Left renal pelvis (tissue), 4 donors: ENCODE data around the gene KCND1. TPM values are rescaled to one million over a fixed set of nuclear protein-coding genes. Genes with fewer than 3 reads are reported as not detected.
"Not testable (repeated sequence)": the region's sequence is repeated elsewhere in the genome, so short reads cannot be mapped to it uniquely, and the experiment has no call there.

Source experiments
- DNase-seq, 4 donors: peaks; one replicate each; pipeline ENCODE4 v3.0.0-alpha.2; 2013; ENCODE audit warnings: low read depth in 4 of 4, low spot score in 3 of 4
- polyA plus RNA-seq, 4 donors: library from polyadenylated mRNA; unstranded; fragments of 120-200 nt; gene quantifications; one replicate each; pipeline ENCODE4 v1.2.1, GENCODE V29; 2013; ENCODE audit not compliant: insufficient read length in 4 of 4

KCND1 gene
- 1 to 10 TPM; 2.7 to 6.6 (median 3.5) TPM for polyA plus RNA-seq

- no peak for DNase-seq
These were observed at the start of gene KCND1 for GRCh38 chrX:48971249-48972219. Gene KCND1 (minus strand): TSS chrX:48971844. CDS start chrX:48970271, 1,573 bp downstream.

GRCh38 chrX:49019599-49020249 lies 48.1 kb upstream of the KCND1 start:
- DNase-seq = no peak

GRCh38 chrX:49019050-49019449 lies 47.4 kb upstream of the KCND1 start:
- no peak for DNase-seq

- no peak for DNase-seq
These were observed 32.1 kb upstream of the KCND1 start for GRCh38 chrX:49003696-49004095.

- peak; percentile 74 to 82 (median 76) for DNase-seq
These were observed 30.7 kb upstream of the KCND1 start, which contains the start of gene GRIPAP1 for GRCh38 chrX:49002091-49002935. Gene GRIPAP1 (minus strand): TSS chrX:49002264. CDS start chrX:49002229, 35 bp downstream.

- peak in 1 of 4 donors; percentile 5 for DNase-seq
These were observed 30.0 kb upstream of the KCND1 start for GRCh38 chrX:49001521-49002090.

- DNase-seq = no peak
These were observed 29.0 kb upstream of the KCND1 start for GRCh38 chrX:49000636-49001035.

GRCh38 chrX:48999030-48999429 lies 27.4 kb upstream of the KCND1 start:
- DNase-seq = no peak

GRCh38 chrX:48998391-48998790 lies 26.7 kb upstream of the KCND1 start:
- no peak for DNase-seq

GRCh38 chrX:48997865-48998264 lies 26.2 kb upstream of the KCND1 start:
- no peak for DNase-seq

- DNase-seq = no peak
These were observed 25.8 kb upstream of the KCND1 start for GRCh38 chrX:48997455-48997854.

GRCh38 chrX:48996969-48997368 lies 25.3 kb upstream of the KCND1 start:
- no peak for DNase-seq

GRCh38 chrX:48992341-48992740 lies 20.7 kb upstream of the KCND1 start:
- no peak for DNase-seq

- DNase-seq = no peak
These were observed 17.8 kb upstream of the KCND1 start for GRCh38 chrX:48989483-48989882.

GRCh38 chrX:48983896-48984295 lies 12.3 kb upstream of the KCND1 start:
- no peak for DNase-seq

- no peak for DNase-seq
These were observed 11.4 kb upstream of the KCND1 start for GRCh38 chrX:48983081-48983480.

GRCh38 chrX:48981178-48981577 lies 9.5 kb upstream of the KCND1 start:
- no peak for DNase-seq

- DNase-seq = not testable (repeated sequence)
These were observed 8.7 kb upstream of the KCND1 start for GRCh38 chrX:48980341-48980740.

- no peak for DNase-seq
These were observed 6.6 kb upstream of the KCND1 start for GRCh38 chrX:48978226-48978625.

- DNase-seq = no peak
These were observed 4.4 kb upstream of the KCND1 start for GRCh38 chrX:48976086-48976485.
